GM13976 (cell line): ENCODE measurements around the gene SPDL1.

Source experiments
- DNase-seq: peaks from one replicate; pipeline ENCODE4 v3.0.0; 2012; ENCODE audit warnings: low spot score
- in situ Hi-C: fragments of 300-500 bp; cut with MboI; formaldehyde crosslinking; loops from one replicate; pipeline ENCODE4 v1.12.0; 2022; ENCODE audit warnings: low sequenced_read_pairs, mixed read lengths, inconsistent platforms; ENCODE audit not compliant: unreplicated experiment
- TF ChIP-seq, protein P1 (sequence below): IDR thresholded peaks from 2 replicates; pipeline ENCODE4 v1.5.1; 2012; ENCODE audit warnings: borderline replicate concordance, mild to moderate bottlenecking; ENCODE audit not compliant: insufficient read depth; ENCODE audit errors: extremely low read depth, missing control alignments, control extremely low read depth

The SPDL1 gene

DNA sequence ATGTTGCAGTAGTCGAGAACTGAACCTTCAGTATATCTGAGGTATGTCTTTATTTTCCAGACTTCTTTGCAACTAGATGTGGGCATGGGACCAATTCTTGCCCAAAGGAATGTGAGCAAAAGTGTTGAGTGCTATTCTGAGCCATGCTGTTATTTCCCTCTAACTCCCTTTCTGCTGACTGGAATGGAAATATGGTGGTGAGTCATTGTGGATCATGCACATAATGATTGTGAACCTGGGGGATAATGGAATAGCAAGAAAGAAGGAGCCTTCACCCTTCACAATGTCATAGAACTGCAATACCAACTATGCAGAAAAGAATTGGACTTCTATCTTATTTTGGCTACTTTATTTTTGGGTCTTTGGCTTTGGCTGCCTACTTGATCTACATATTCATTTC lies 43.2 kb downstream of the SPDL1 start:
- TF ChIP-seq, protein P1, sequence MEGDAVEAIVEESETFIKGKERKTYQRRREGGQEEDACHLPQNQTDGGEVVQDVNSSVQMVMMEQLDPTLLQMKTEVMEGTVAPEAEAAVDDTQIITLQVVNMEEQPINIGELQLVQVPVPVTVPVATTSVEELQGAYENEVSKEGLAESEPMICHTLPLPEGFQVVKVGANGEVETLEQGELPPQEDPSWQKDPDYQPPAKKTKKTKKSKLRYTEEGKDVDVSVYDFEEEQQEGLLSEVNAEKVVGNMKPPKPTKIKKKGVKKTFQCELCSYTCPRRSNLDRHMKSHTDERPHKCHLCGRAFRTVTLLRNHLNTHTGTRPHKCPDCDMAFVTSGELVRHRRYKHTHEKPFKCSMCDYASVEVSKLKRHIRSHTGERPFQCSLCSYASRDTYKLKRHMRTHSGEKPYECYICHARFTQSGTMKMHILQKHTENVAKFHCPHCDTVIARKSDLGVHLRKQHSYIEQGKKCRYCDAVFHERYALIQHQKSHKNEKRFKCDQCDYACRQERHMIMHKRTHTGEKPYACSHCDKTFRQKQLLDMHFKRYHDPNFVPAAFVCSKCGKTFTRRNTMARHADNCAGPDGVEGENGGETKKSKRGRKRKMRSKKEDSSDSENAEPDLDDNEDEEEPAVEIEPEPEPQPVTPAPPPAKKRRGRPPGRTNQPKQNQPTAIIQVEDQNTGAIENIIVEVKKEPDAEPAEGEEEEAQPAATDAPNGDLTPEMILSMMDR: no peak
- no peak for DNase-seq
- in situ Hi-C loops: no loop called here

- no peak for DNase-seq
- TF ChIP-seq, protein P1: no peak
- in situ Hi-C loops: no loop called here
Measured at GRCh38 chr5:169627551-169627950, 44.0 kb downstream of the SPDL1 start.

DNA sequence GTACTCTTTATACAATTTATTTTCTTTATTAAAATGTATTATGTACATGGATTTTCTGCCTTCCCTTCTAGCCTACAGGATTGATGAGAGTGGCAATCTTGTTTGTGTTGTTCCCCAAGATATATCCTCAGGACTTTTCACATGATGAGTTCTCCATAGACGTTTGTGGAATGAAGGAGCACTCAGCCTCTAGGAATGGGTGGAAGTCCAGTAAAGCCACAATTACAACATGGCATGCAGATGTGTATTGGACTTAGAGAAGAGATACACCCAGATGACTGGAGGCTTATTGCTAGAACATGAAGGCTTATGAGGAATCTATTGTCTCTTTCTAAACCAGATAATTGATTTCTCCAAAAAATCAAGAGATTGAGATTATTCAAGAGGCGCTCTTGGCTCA lies 45.3 kb downstream of the SPDL1 start:
- TF ChIP-seq, protein P1: no peak
- in situ Hi-C loops: no loop called here
- no peak for DNase-seq

GRCh38 chr5:169629847-169630548 lies 46.4 kb downstream of the SPDL1 start:
- in situ Hi-C loops: no loop called here
- TF ChIP-seq, protein P1: no peak
- DNase-seq: no peak

- DNase-seq: no peak
- TF ChIP-seq, protein P1: no peak
- in situ Hi-C loops: no loop called here
Measured at GRCh38 chr5:169631360-169631759, 47.8 kb downstream of the SPDL1 start.

- in situ Hi-C loops: no loop called here
- DNase-seq: no peak
- TF ChIP-seq, protein P1: no peak
Measured at GRCh38 chr5:169632946-169633345, 49.4 kb downstream of the SPDL1 start.
